ENCODE results near the gene DNAJC12.
"Not testable (repeated sequence)": the region's sequence is repeated elsewhere in the genome, so short reads cannot be mapped to it uniquely, and the experiment has no call there.

The DNAJC12 gene

GRCh38 chr10:67839511-67839910, 1.5 kb upstream of the DNAJC12 start:
- not testable (repeated sequence) for DNase-seq

GRCh38 chr10:67836972-67837371, 1.0 kb downstream of the DNAJC12 start:
- no peak for DNase-seq

- DNase-seq = no peak
Measured at GRCh38 chr10:67836488-67836887, 1.5 kb downstream of the DNAJC12 start.

- DNase-seq = not testable (repeated sequence)
Measured at GRCh38 chr10:67835541-67836394, 2.2 kb downstream of the DNAJC12 start.

GRCh38 chr10:67834375-67834774, 3.6 kb downstream of the DNAJC12 start:
- DNase-seq = no peak

- no peak for DNase-seq
Measured at GRCh38 chr10:67827811-67828210, 10.2 kb downstream of the DNAJC12 start.

GRCh38 chr10:67819768-67820204, 18.2 kb downstream of the DNAJC12 start:
- peak; percentile 13 for DNase-seq

- no peak for DNase-seq
Measured at GRCh38 chr10:67818323-67818722, 19.7 kb downstream of the DNAJC12 start.

GRCh38 chr10:67816719-67817118, 21.3 kb downstream of the DNAJC12 start:
- DNase-seq = no peak

GRCh38 chr10:67815571-67816059, 22.4 kb downstream of the DNAJC12 start:
- DNase-seq = no peak

- DNase-seq = no peak
Measured at GRCh38 chr10:67812007-67812406, 26.0 kb downstream of the DNAJC12 start.

GRCh38 chr10:67809107-67809506, 28.9 kb downstream of the DNAJC12 start:
- no peak for DNase-seq

- DNase-seq = no peak
Measured at GRCh38 chr10:67808704-67809103, 29.3 kb downstream of the DNAJC12 start.

- no peak for DNase-seq
Measured at GRCh38 chr10:67807855-67808456, 30.0 kb downstream of the DNAJC12 start.

- no peak for DNase-seq
Measured at GRCh38 chr10:67804395-67804678, 33.7 kb downstream of the DNAJC12 start.

- no peak for DNase-seq
Measured at GRCh38 chr10:67803588-67804394, 34.2 kb downstream of the DNAJC12 start.

- no peak for DNase-seq
Measured at GRCh38 chr10:67802767-67803538, 35.0 kb downstream of the DNAJC12 start.

- no peak for DNase-seq
Measured at GRCh38 chr10:67801118-67801517, 36.9 kb downstream of the DNAJC12 start.

GRCh38 chr10:67794909-67795460, 43.0 kb downstream of the DNAJC12 start:
- no peak for DNase-seq

- peak; percentile 51 for DNase-seq
Measured at GRCh38 chr10:67794256-67794655, 43.7 kb downstream of the DNAJC12 start.

- DNase-seq = peak; percentile 33
Measured at GRCh38 chr10:67793313-67793712, 44.7 kb downstream of the DNAJC12 start.

GRCh38 chr10:67792653-67793052, 45.3 kb downstream of the DNAJC12 start:
- no peak for DNase-seq

All from inflammatory macrophage treated with lipopolysaccharide for 4 hours (primary cell).